Esophagus squamous epithelium (tissue), 4 donors: ENCODE results near the gene MAIP1.

Experiments
- POLR2A ChIP-seq, 4 donors: fragments of 450-650 bp; IDR thresholded peaks; one replicate each; pipeline ENCODE4 v1.6.1; 2017; ENCODE audit warnings: antibody characterized with exemption in 4 of 4, mild to moderate bottlenecking in 4 of 4, moderate library complexity in 3 of 4
- TF ChIP-seq, protein P1 (sequence below), 6 experiments: fragments of 450-650 bp in 4 of 6; fragments of 200-600 bp in 2 of 6; sonication (generic) in 2 of 6; IDR thresholded peaks; one replicate each; pipeline ENCODE4 v1.5.1; 2016 to 2019; ENCODE audit warnings: antibody characterized with exemption in 6 of 6, mild to moderate bottlenecking in 4 of 6, moderate library complexity in 4 of 6

GRCh38 chr2:199940373-199940772 lies 15.0 kb upstream of the MAIP1 start:
- TF ChIP-seq, protein P1, sequence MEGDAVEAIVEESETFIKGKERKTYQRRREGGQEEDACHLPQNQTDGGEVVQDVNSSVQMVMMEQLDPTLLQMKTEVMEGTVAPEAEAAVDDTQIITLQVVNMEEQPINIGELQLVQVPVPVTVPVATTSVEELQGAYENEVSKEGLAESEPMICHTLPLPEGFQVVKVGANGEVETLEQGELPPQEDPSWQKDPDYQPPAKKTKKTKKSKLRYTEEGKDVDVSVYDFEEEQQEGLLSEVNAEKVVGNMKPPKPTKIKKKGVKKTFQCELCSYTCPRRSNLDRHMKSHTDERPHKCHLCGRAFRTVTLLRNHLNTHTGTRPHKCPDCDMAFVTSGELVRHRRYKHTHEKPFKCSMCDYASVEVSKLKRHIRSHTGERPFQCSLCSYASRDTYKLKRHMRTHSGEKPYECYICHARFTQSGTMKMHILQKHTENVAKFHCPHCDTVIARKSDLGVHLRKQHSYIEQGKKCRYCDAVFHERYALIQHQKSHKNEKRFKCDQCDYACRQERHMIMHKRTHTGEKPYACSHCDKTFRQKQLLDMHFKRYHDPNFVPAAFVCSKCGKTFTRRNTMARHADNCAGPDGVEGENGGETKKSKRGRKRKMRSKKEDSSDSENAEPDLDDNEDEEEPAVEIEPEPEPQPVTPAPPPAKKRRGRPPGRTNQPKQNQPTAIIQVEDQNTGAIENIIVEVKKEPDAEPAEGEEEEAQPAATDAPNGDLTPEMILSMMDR (IDR thresholded peaks at IDR 0.05): peak in 2 of 6 experiments; percentile 15 to 33
- TF ChIP-seq POLR2A (IDR thresholded peaks at IDR 0.05): no peak
